ENCODE measurements around the gene FGF7. TPM values are rescaled to one million over a fixed set of nuclear protein-coding genes. Genes with fewer than 3 reads are reported as not detected.
"Not testable (repeated sequence)": the region's sequence is repeated elsewhere in the genome, so short reads cannot be mapped to it uniquely, and the experiment has no call there.

The FGF7 gene
- total RNA-seq, 1 donor from 2014 or later: 0.12 TPM

- intact Hi-C loops (cut with micrococcal nuclease): no loop called here
These were observed 16.1 kb downstream of the FGF7 start for GRCh38 chr15:49438962-49439631.

- intact Hi-C loops (cut with micrococcal nuclease): no loop called here
These were observed 16.8 kb downstream of the FGF7 start for GRCh38 chr15:49439678-49440395.

- intact Hi-C loops (cut with micrococcal nuclease): no loop called here
These were observed 18.3 kb downstream of the FGF7 start for GRCh38 chr15:49441356-49441755.

- intact Hi-C loops (cut with micrococcal nuclease): no loop called here
These were observed 18.8 kb downstream of the FGF7 start for GRCh38 chr15:49441816-49442215.

GRCh38 chr15:49452595-49452994 is 29.6 kb downstream of the FGF7 start:
- intact Hi-C loops (cut with micrococcal nuclease): no loop called here

- intact Hi-C loops (cut with micrococcal nuclease): no loop called here
These were observed 33.1 kb downstream of the FGF7 start for GRCh38 chr15:49456166-49456565.

- intact Hi-C loops (cut with micrococcal nuclease): no loop called here
These were observed 35.1 kb downstream of the FGF7 start for GRCh38 chr15:49458145-49458544.

- intact Hi-C loops (cut with micrococcal nuclease): no loop called here
These were observed 37.4 kb downstream of the FGF7 start for GRCh38 chr15:49460411-49460941.

- intact Hi-C loops (cut with micrococcal nuclease): no loop called here
These were observed 39.3 kb downstream of the FGF7 start for GRCh38 chr15:49462232-49462844.

- intact Hi-C loops (cut with micrococcal nuclease): no loop called here
These were observed 41.5 kb downstream of the FGF7 start for GRCh38 chr15:49464522-49464921.

GRCh38 chr15:49466119-49466518 is 43.1 kb downstream of the FGF7 start:
- intact Hi-C loops (cut with micrococcal nuclease): no loop called here

GRCh38 chr15:49467746-49468480 is 44.9 kb downstream of the FGF7 start:
- intact Hi-C loops (cut with micrococcal nuclease): no loop called here

- intact Hi-C loops (cut with micrococcal nuclease): no loop called here
These were observed 45.4 kb downstream of the FGF7 start for GRCh38 chr15:49468481-49468839.

GRCh38 chr15:49471248-49471647 is 48.2 kb downstream of the FGF7 start:
- intact Hi-C loops (cut with micrococcal nuclease): loop anchor here (1.0 to 2.0 kb wide), 3 partner anchors 150 to 674 kb away; partner anchors contain the start of genes DTWD1 and FAM227B

GRCh38 chr15:49471733-49472132 is 48.7 kb downstream of the FGF7 start:
- intact Hi-C loops (cut with micrococcal nuclease): loop anchor here (1.0 to 2.0 kb wide), 3 partner anchors 149 to 674 kb away; partner anchors contain the start of genes DTWD1 and FAM227B

- intact Hi-C loops (cut with micrococcal nuclease): no loop called here
These were observed 49.3 kb downstream of the FGF7 start for GRCh38 chr15:49472338-49472737.

- intact Hi-C loops (cut with micrococcal nuclease): no loop called here
These were observed 50.0 kb downstream of the FGF7 start for GRCh38 chr15:49473031-49473430.

- intact Hi-C loops (cut with micrococcal nuclease): not testable (repeated sequence)
These were observed 55.0 kb downstream of the FGF7 start for GRCh38 chr15:49478021-49478420.

GRCh38 chr15:49478982-49479381 is 55.9 kb downstream of the FGF7 start:
- intact Hi-C loops (cut with micrococcal nuclease): not testable (repeated sequence)

- intact Hi-C loops (cut with micrococcal nuclease): not testable (repeated sequence)
These were observed 62.4 kb downstream of the FGF7 start for GRCh38 chr15:49485401-49485800.

- intact Hi-C loops (cut with micrococcal nuclease): no loop called here
These were observed 67.9 kb downstream of the FGF7 start for GRCh38 chr15:49490966-49491365.
